ENCODE results near the gene STK17B.

The STK17B gene

DNA sequence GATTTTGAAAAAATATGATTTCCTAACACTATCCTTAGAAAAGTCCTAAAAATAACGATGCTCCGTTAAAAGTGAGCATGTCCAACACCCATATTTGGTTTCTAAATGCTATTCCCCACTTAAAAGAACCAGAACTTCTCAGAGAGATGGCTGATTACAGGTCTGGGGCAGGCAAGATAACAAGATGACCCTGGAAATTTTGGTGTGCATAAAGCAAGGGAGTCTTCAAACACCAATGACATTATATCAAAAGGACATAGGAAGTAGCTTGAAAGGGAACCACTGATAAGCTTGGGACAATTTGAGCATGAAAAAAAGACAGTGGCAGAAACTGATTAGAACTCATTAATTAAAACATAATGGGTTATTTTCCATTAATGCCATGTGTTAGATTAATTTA, 17.9 kb downstream of the STK17B start:
- no peak for DNase-seq

DNA sequence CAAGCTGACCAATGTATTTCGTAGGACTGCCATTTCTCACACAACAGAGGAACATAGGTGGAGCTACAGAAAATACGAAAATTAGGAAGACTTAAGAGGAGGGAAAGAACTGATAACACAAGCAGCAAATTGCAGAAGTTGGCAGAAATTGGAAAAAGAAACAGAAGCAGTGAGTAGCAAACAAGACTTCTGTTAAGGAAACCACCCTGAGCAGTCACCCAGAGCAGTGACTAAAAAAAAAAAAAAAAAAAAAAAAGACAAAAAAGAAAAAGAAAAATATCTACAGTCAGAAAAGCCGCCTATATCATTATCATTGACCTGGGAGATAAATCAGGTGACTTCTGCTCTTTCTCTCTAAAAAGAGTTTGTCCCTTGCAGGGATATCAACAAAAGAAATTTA, 21.4 kb downstream of the STK17B start:
- no peak for DNase-seq

- DNase-seq = no peak
Observed at GRCh38 chr2:196148736-196149135, 22.6 kb downstream of the STK17B start.

DNA sequence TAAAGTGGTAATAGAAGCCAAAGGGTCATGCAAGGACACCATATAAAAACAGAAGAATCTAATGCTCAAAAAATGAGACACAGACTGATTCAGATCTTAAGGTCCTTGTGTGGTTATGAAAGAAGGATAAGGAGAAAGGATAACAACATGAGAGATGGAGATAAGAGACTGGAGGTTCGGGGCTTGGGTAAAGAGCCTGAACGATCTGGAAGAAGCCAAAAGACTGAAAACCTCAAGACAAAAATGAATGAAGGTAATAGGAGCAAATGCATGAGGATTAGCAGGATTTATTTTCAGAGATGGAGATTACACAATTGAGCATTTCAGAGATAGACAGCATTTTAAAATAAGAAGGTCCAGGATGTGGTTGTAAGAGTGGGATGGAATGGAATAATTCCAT, 26.1 kb downstream of the STK17B start:
- DNase-seq = no peak

- DNase-seq = no peak
Observed at GRCh38 chr2:196144513-196145126, 26.8 kb downstream of the STK17B start.

DNA sequence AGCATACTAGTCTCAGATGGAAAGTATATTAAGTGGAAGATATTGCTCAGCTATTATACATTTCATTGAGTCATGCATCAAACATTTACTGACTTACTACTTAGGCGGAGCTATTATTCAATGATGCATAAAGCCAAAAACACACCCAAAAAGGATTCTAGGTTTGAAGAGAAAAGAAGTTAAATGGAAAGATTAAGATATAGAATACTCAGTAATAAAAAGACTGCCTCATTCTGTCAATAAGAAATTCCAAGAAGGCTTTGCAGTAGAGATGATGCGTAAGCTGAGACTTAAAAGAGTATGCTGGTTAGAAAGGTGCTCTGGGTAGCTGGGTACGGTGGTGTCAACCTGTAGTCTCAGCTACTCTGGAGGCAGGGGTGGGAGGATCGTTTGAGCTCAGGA, 27.6 kb downstream of the STK17B start:
- no peak for DNase-seq

DNA sequence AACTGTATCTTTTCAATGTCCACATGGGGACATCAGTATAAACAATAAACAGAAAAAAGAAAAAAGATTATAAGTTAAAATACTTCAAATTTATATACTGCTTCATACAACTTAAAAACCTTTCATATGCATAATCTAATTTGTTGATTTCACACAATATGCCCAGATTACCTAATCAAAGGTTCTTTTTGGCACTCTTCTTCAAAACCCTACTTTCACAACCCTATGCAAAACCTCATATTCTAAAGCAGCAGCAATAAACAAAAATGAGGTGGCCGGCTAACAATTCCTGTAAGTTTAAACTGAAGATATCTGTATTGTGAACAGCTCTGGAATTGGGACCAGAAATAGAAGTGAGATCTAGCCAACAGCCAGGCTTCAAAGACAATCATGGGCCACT, 28.6 kb downstream of the STK17B start:
- no peak for DNase-seq

GRCh38 chr2:196140213-196140612, 31.2 kb downstream of the STK17B start:
- no peak for DNase-seq

- DNase-seq = no peak
Observed at GRCh38 chr2:196137271-196137670, 34.1 kb downstream of the STK17B start.

- DNase-seq = no peak
Observed at GRCh38 chr2:196136151-196136550, 35.2 kb downstream of the STK17B start.

GRCh38 chr2:196131949-196132925, 39.1 kb downstream of the STK17B start:
- no peak for DNase-seq

- peak; percentile 32 for DNase-seq
Observed at GRCh38 chr2:196131384-196131937, 39.9 kb downstream of the STK17B start.

DNA sequence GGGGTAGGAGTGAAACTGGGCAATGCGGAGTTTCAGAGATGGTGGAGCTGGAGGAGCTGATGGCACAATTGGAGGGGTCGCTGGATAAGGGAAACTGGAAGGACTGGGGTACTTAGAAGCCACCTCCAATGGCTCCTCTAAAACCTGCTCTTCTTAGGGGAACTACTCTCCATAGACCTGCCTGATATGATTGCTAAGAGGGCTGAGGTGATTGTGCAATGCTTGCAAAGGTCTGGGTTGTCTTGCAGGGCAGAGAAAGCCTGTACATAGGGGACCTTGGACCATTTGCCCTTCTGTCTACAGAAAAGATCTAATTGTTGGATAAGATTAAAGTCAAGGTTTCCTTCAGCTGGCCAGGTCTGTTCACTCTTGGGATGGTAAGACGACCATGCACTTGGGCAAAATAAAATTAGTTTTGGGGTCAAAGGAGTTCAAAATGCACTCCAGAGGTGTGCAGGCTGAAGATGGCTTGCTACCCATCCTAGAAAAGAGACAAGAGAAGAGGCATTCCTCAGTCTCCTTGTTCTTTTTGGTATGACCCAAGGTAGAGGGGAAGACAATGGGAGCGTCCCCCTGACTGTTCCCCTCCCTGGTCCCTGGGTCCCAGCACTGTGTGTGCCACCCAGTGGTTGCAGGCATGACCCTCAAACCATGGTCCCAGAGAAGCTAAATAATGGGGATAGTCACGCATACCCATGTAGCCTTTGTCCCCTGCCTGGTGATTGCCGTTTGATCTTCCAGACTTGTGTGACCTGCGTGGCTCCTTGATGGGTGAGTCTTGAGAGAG, 41.1 kb downstream of the STK17B start:
- no peak for DNase-seq

DNA sequence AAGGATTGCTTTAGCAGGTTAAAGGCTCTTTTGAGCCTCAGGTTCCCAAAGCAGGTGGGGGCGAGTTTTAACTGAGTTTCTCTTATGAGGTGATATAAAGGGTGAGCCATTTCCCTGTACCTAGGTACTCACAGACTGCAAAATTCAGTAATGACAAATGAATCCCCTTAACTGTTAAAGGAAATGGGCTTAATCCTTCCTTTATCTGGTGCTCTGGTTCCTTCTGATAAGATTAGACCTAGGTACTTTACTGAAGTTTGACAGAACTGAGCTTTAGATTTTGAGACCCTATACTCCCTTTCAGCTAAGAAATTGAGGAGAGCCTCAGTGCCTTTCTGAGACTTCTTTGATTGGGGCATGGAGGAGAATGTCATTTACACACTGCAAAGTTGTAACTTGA, 42.6 kb downstream of the STK17B start:
- no peak for DNase-seq

GRCh38 chr2:196125596-196125995, 45.8 kb downstream of the STK17B start:
- DNase-seq = no peak

- no peak for DNase-seq
Observed at GRCh38 chr2:196123679-196124373, 47.6 kb downstream of the STK17B start.

- no peak for DNase-seq
Observed at GRCh38 chr2:196119926-196120325, 51.5 kb downstream of the STK17B start.

GRCh38 chr2:196117214-196117705, 54.1 kb downstream of the STK17B start:
- no peak for DNase-seq

DNA sequence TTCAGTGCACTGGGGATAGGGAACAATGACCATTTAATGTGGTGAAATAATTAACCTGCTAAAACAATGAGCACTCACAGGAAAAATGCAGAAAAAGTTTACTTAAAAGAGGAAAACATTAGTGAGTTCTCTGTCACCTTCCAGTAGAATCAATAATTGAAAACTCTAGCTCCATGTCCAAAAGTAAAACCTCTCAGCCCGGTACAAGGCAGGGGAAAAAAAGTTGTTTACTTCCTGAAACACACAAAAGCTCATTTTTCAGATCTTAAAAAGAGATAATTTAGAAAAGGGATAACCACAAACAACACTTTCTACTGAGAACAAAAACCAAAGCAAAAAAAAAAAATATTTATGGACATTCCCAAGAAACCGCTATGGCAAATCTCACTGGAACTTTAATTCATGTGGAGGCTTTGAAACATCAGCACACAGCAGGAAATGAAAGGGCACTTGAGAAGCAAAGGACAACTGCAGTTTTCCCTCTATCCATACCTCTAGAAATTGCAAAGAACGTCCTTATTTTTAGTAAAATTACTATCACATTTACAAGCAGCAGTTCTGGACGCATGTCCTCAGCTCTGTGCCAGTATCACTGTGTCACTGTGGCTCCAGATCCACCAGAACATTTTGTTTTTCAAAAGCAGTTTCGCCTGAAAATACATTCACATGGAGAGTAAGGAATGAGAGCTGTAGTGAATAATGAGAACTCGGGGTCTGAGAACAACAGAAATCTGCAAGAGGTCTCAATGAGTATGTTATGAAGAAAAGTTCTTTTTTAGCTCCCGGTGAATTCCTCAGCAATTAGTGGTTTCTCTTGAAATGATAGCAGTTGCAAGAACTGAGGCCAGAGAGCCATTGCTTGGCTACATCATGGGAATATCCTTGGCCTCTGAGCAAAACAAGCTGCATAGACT, 58.1 kb downstream of the STK17B start:
- no peak for DNase-seq

- DNase-seq = no peak
Observed at GRCh38 chr2:196112418-196113034, 58.9 kb downstream of the STK17B start.

DNA sequence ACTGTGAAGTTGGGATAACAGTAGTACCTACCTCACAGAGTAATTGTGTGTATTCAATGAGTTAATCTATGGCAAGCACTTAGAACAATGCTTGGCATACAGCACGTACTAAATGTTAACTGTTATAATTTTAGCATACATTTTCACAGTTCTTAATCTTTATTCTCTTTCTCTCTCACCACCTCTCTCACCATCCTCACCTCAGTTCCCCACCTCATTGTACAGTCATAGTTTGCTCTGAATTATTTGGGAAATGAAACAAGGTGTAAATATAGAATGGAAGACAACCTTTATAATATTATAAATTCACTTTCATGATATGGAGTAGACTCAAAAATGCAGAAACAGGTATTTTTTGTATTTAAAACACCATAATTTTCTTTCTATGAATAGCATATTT, 62.8 kb downstream of the STK17B start:
- DNase-seq = no peak
